Head of caudate nucleus (tissue), 42 donors: ENCODE results near the gene FLT4.

ENCODE experiments used
- DNase-seq, 42 donors: peaks; one replicate each; pipeline versions ENCODE4 v3.0.0 to v3.0.0-alpha.2; 2020 to 2021; ENCODE audit warnings: mixed read lengths in 7 of 42
- intact Hi-C: fragments of 100-400 bp; cut with DNase I; formaldehyde crosslinking; loops from one replicate; pipeline ENCODE4 v1.15.0; 2022

FLT4 gene

GRCh38 chr5:180583738-180584137 is 65.7 kb downstream of the FLT4 start:
- DNase-seq: no peak
- intact Hi-C loops: no loop called here

- DNase-seq: no peak
Observed at GRCh38 chr5:180580681-180581080, 68.7 kb downstream of the FLT4 start.

GRCh38 chr5:180575571-180575970 is 73.8 kb downstream of the FLT4 start:
- DNase-seq: no peak
- intact Hi-C loops: no loop called here

More at GRCh38 chr5:180580681-180581080, 68.7 kb downstream of the FLT4 start:
- intact Hi-C loops: no loop called here

GRCh38 chr5:180568914-180569313 is 80.5 kb downstream of the FLT4 start:
- no peak for DNase-seq
- intact Hi-C loops: no loop called here

- intact Hi-C loops: no loop called here
- DNase-seq: no peak
Observed at GRCh38 chr5:180563994-180564393, 85.4 kb downstream of the FLT4 start.

GRCh38 chr5:180558232-180558631 is 91.2 kb downstream of the FLT4 start:
- intact Hi-C loops: no loop called here
- no peak for DNase-seq

- intact Hi-C loops: no loop called here
- DNase-seq: no peak
Observed at GRCh38 chr5:180557217-180557809, 92.1 kb downstream of the FLT4 start.

GRCh38 chr5:180555168-180555921 is 94.1 kb downstream of the FLT4 start:
- intact Hi-C loops: no loop called here
- no peak for DNase-seq

- intact Hi-C loops: no loop called here
- no peak for DNase-seq
Observed at GRCh38 chr5:180553530-180553929, 95.9 kb downstream of the FLT4 start.
